SJCRH30 (cell line): ENCODE data around the gene ERN2. TPM values are rescaled to one million over a fixed set of nuclear protein-coding genes. Genes with fewer than 3 reads are reported as not detected.
"Not testable (repeated sequence)": the region's sequence is repeated elsewhere in the genome, so short reads cannot be mapped to it uniquely, and the experiment has no call there.

Experiments
- DNase-seq, 2 experiments: peaks; one replicate each; pipeline ENCODE4 v3.0.0-alpha.2; 2015 to 2020
- H3K27ac ChIP-seq: fragments of 250-450 bp; sonication (Bioruptor Pico); 2 replicates; pipeline ENCODE4 v1.5.1; 2020; ENCODE audit warnings: mild to moderate bottlenecking, moderate library complexity
- H3K27me3 ChIP-seq: fragments of 250-450 bp; sonication (Bioruptor Pico); 2 replicates; pipeline ENCODE4 v1.5.1; 2020; ENCODE audit warnings: mild to moderate bottlenecking, moderate library complexity
- H3K36me3 ChIP-seq: fragments of 250-450 bp; sonication (Bioruptor Pico); 2 replicates; pipeline ENCODE4 v1.5.1; 2020; ENCODE audit warnings: mild to moderate bottlenecking, moderate library complexity
- H3K4me1 ChIP-seq: fragments of 250-450 bp; sonication (Bioruptor Pico); 2 replicates; pipeline ENCODE4 v1.5.1; 2020; ENCODE audit warnings: mild to moderate bottlenecking, moderate library complexity
- H3K4me3 ChIP-seq: fragments of 250-450 bp; sonication (Bioruptor Pico); 2 replicates; pipeline ENCODE4 v1.5.1; 2020; ENCODE audit warnings: mild to moderate bottlenecking, moderate library complexity
- H3K9me3 ChIP-seq: fragments of 250-450 bp; sonication (Bioruptor Pico); replicated peaks from 2 replicates; pipeline ENCODE4 v1.5.1; 2020; ENCODE audit warnings: mild to moderate bottlenecking, moderate library complexity
- total RNA-seq: library from RNA; depleted of rRNA; stranded (reverse); fragments of >200 nt; shearing (Covaris generic); gene quantifications from 2 replicates; pipeline ENCODE4 v1.2.3, GENCODE V29; 2014; rRNA removed

ERN2 gene
- not detected in 2 replicates for total RNA-seq

- Histone ChIP-seq H3K4me3 (no peak within 1 kb of the TSS), H3K9me3 (0 out of 2 replicates have a peak, but pooled peaks cover 2% of the 10 kb centered on the region), H3K27me3 (no peaks in the 10 kb centered on the region), H3K27ac (no peak within 1 kb of the TSS), H3K36me3 (no peaks in the 10 kb centered on the region), H3K4me1 (no peaks in the 10 kb centered on the region)
- no peak for DNase-seq
Observed at GRCh38 chr16:23712976-23713375, at the start of gene ERN2. Gene ERN2 (minus strand): TSS chr16:23713222. CDS start chr16:23713187, 35 bp downstream.

- H3K27ac ChIP-seq: no peak overlapping the region
- H3K27me3 ChIP-seq: no peaks in the 10 kb centered on the region
Observed at GRCh38 chr16:23757937-23758619, 45.1 kb upstream of the ERN2 start.

GRCh38 chr16:23757116-23757515 lies 44.1 kb upstream of the ERN2 start:
- no peak for DNase-seq
- H3K4me3 ChIP-seq: no peak overlapping the region

More at GRCh38 chr16:23757937-23758619, 45.1 kb upstream of the ERN2 start:
- Histone ChIP-seq H3K4me3 (no peak overlapping the region), H3K36me3 (no peaks in the 10 kb centered on the region), H3K9me3 (no peaks in the 10 kb centered on the region), H3K4me1 (no peaks in the 10 kb centered on the region)
- no peak for DNase-seq

GRCh38 chr16:23755484-23755809 lies 42.4 kb upstream of the ERN2 start:
- DNase-seq: no peak
- no peaks in the 10 kb centered on the region for H3K27me3 ChIP-seq

More at GRCh38 chr16:23757116-23757515, 44.1 kb upstream of the ERN2 start:
- H3K27me3 ChIP-seq: no peaks in the 10 kb centered on the region
- H3K36me3 ChIP-seq: no peaks in the 10 kb centered on the region
- no peaks in the 10 kb centered on the region for H3K4me1 ChIP-seq
- no peaks in the 10 kb centered on the region for H3K9me3 ChIP-seq
- H3K27ac ChIP-seq: no peak overlapping the region

GRCh38 chr16:23754594-23755483 lies 41.8 kb upstream of the ERN2 start, which contains the start of gene CHP2:
Gene CHP2 (plus strand): TSS chr16:23755026. CDS start chr16:23755050, 24 bp downstream.
- Histone ChIP-seq H3K4me1 (no peaks in the 10 kb centered on the region), H3K27ac (no peak within 1 kb of the TSS), H3K36me3 (no peaks in the 10 kb centered on the region), H3K4me3 (no peak within 1 kb of the TSS), H3K27me3 (no peaks in the 10 kb centered on the region), H3K9me3 (no peaks in the 10 kb centered on the region)
- no peak for DNase-seq

More at GRCh38 chr16:23755484-23755809, 42.4 kb upstream of the ERN2 start:
- H3K9me3 ChIP-seq: no peaks in the 10 kb centered on the region
- no peaks in the 10 kb centered on the region for H3K4me1 ChIP-seq
- no peak overlapping the region for H3K4me3 ChIP-seq
- no peak overlapping the region for H3K27ac ChIP-seq
- H3K36me3 ChIP-seq: no peaks in the 10 kb centered on the region

GRCh38 chr16:23753908-23754593 lies 41.0 kb upstream of the ERN2 start:
- H3K27ac ChIP-seq: no peak overlapping the region
- H3K27me3 ChIP-seq: no peaks in the 10 kb centered on the region
- no peaks in the 10 kb centered on the region for H3K9me3 ChIP-seq
- H3K36me3 ChIP-seq: no peaks in the 10 kb centered on the region
- DNase-seq: no peak
- H3K4me3 ChIP-seq: no peak overlapping the region
- no peaks in the 10 kb centered on the region for H3K4me1 ChIP-seq

- not testable (repeated sequence) for H3K36me3 ChIP-seq, H3K27ac ChIP-seq, H3K27me3 ChIP-seq, DNase-seq, H3K9me3 ChIP-seq, H3K4me1 ChIP-seq, H3K4me3 ChIP-seq
Observed at GRCh38 chr16:23751053-23751452, 38.0 kb upstream of the ERN2 start.

GRCh38 chr16:23748630-23749029 lies 35.6 kb upstream of the ERN2 start:
- no peaks in the 10 kb centered on the region for H3K9me3 ChIP-seq
- H3K27ac ChIP-seq: no peak overlapping the region
- no peaks in the 10 kb centered on the region for H3K27me3 ChIP-seq
- H3K4me3 ChIP-seq: no peak overlapping the region
- DNase-seq: no peak
- H3K36me3 ChIP-seq: no peaks in the 10 kb centered on the region
- no peaks in the 10 kb centered on the region for H3K4me1 ChIP-seq

GRCh38 chr16:23745263-23745662 lies 32.2 kb upstream of the ERN2 start:
- H3K27ac ChIP-seq: no peak overlapping the region
- H3K9me3 ChIP-seq: no peaks in the 10 kb centered on the region
- no peak overlapping the region for H3K4me3 ChIP-seq
- DNase-seq: no peak
- no peaks in the 10 kb centered on the region for H3K4me1 ChIP-seq
- H3K27me3 ChIP-seq: no peaks in the 10 kb centered on the region
- no peaks in the 10 kb centered on the region for H3K36me3 ChIP-seq

- Histone ChIP-seq H3K36me3 (no peaks in the 10 kb centered on the region), H3K27me3 (no peaks in the 10 kb centered on the region), H3K4me1 (no peaks in the 10 kb centered on the region), H3K27ac (no peak overlapping the region), H3K4me3 (no peak overlapping the region), H3K9me3 (no peaks in the 10 kb centered on the region)
- no peak for DNase-seq
Observed at GRCh38 chr16:23742766-23743165, 29.7 kb upstream of the ERN2 start.

- Histone ChIP-seq H3K4me3 (no peak overlapping the region), H3K9me3 (no peaks in the 10 kb centered on the region), H3K27ac (no peak overlapping the region), H3K4me1 (no peaks in the 10 kb centered on the region), H3K27me3 (no peaks in the 10 kb centered on the region), H3K36me3 (no peaks in the 10 kb centered on the region)
- DNase-seq: no peak
Observed at GRCh38 chr16:23741675-23742303, 28.8 kb upstream of the ERN2 start.

- Histone ChIP-seq H3K36me3 (no peaks in the 10 kb centered on the region), H3K27ac (no peak overlapping the region), H3K27me3 (no peaks in the 10 kb centered on the region), H3K4me1 (no peaks in the 10 kb centered on the region), H3K9me3 (no peaks in the 10 kb centered on the region), H3K4me3 (no peak overlapping the region)
- DNase-seq: no peak
Observed at GRCh38 chr16:23739516-23739915, 26.5 kb upstream of the ERN2 start.

GRCh38 chr16:23737423-23738028 lies 24.5 kb upstream of the ERN2 start:
- H3K9me3 ChIP-seq, H3K27ac ChIP-seq, H3K4me3 ChIP-seq, H3K27me3 ChIP-seq, H3K36me3 ChIP-seq, DNase-seq, H3K4me1 ChIP-seq: not testable (repeated sequence)

- Histone ChIP-seq H3K27me3 (no peaks in the 10 kb centered on the region), H3K9me3 (no peaks in the 10 kb centered on the region), H3K36me3 (no peaks in the 10 kb centered on the region), H3K27ac (no peak overlapping the region), H3K4me3 (no peak overlapping the region), H3K4me1 (no peaks in the 10 kb centered on the region)
- DNase-seq: no peak
Observed at GRCh38 chr16:23734176-23734893, 21.3 kb upstream of the ERN2 start.
